PFSK-1 (cell line): Measurements from ENCODE around the gene LUM.

Source experiments
- FOXP2 ChIP-seq: optimal IDR thresholded peaks from 2 replicates; pipeline ENCODE3; 2011; ENCODE audit warnings: borderline replicate concordance, control low read depth, inconsistent platforms; ENCODE audit not compliant: insufficient read depth; ENCODE audit errors: extremely low read length, extremely low read depth
- POLR2AphosphoS5 ChIP-seq: IDR thresholded peaks from 2 replicates; pipeline ENCODE4 v1.6.1; 2012; ENCODE audit warnings: low read depth, mild to moderate bottlenecking, control low read depth, low read length, moderate library complexity
- SIN3A ChIP-seq: IDR thresholded peaks from 2 replicates; pipeline ENCODE4 v1.6.1; 2012; ENCODE audit warnings: mild to moderate bottlenecking, low read length, moderate library complexity, borderline replicate concordance; ENCODE audit not compliant: insufficient read depth
- TAF1 ChIP-seq: IDR thresholded peaks from 2 replicates; pipeline ENCODE4 v1.6.1; 2012; ENCODE audit warnings: low read length, control low read depth, borderline replicate concordance; ENCODE audit not compliant: insufficient read depth
- TF ChIP-seq, protein P1 (sequence below), 2 experiments: IDR thresholded peaks; 2 replicates each; pipeline versions ENCODE4 v1.6.1 to v1.8.0; 2011 to 2012; ENCODE audit warnings: low read depth in 2 of 2, low read length in 2 of 2, control low read depth in 1 of 2, inconsistent platforms in 1 of 2, mild to moderate bottlenecking in 1 of 2, moderate library complexity in 1 of 2; ENCODE audit not compliant: insufficient read depth in 1 of 2

LUM gene

DNA sequence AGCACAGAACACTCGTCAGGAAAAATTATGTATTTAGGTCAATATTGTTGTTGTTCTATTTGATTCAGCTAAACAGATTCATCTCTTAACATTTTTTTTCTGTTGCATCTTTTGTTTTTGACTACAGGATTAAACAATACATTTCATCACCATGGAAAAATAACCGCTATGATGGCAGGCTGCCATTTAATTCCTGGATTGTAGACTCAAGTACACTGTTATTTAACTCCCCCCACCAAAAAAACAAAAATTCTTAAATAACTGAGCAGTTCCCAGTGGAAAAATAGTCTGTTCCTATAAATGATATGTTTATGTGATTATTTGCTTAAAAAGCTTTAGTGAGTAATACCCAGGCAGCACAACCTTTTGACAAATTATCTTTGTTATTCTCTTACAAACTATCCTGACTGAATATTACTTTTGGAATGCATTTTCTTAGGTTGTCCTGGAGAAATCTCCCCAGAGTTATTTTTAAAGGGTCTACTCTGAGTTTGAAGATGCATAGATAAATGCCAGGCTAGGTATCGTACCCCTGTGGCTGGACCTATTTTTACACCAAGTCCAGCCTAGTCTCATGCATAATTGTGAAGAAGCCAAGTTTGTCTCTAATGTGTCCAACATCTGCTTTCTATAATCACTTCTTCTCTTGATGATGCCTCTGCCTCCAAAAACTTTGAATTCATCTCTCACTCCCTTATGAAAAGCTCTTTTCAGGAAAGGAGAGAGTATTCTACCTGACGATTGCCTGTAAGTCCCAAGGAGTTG is 57.2 kb downstream of the LUM start:
- TF ChIP-seq, protein P1, sequence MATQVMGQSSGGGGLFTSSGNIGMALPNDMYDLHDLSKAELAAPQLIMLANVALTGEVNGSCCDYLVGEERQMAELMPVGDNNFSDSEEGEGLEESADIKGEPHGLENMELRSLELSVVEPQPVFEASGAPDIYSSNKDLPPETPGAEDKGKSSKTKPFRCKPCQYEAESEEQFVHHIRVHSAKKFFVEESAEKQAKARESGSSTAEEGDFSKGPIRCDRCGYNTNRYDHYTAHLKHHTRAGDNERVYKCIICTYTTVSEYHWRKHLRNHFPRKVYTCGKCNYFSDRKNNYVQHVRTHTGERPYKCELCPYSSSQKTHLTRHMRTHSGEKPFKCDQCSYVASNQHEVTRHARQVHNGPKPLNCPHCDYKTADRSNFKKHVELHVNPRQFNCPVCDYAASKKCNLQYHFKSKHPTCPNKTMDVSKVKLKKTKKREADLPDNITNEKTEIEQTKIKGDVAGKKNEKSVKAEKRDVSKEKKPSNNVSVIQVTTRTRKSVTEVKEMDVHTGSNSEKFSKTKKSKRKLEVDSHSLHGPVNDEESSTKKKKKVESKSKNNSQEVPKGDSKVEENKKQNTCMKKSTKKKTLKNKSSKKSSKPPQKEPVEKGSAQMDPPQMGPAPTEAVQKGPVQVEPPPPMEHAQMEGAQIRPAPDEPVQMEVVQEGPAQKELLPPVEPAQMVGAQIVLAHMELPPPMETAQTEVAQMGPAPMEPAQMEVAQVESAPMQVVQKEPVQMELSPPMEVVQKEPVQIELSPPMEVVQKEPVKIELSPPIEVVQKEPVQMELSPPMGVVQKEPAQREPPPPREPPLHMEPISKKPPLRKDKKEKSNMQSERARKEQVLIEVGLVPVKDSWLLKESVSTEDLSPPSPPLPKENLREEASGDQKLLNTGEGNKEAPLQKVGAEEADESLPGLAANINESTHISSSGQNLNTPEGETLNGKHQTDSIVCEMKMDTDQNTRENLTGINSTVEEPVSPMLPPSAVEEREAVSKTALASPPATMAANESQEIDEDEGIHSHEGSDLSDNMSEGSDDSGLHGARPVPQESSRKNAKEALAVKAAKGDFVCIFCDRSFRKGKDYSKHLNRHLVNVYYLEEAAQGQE (IDR thresholded peaks at IDR 0.05; ENCODE audit: insufficient read depth in 1 of 2, low read depth in 2 of 2, low read length in 2 of 2): no peak
- TF ChIP-seq SIN3A: no peak
- no peak for TF ChIP-seq TAF1
- no peak for TF ChIP-seq POLR2AphosphoS5
- TF ChIP-seq FOXP2: no peak
